LNCAP (cell line): ENCODE measurements around the gene PHF2.

Experiments used
- TF ChIP-seq, protein P1 (sequence below): fragments of 450-650 bp; IDR thresholded peaks from 2 replicates; pipeline ENCODE4 v1.5.1; 2017; ENCODE audit warnings: mild to moderate bottlenecking

The PHF2 gene

GRCh38 chr9:93659044-93659836 is 82.9 kb downstream of the PHF2 start:
- TF ChIP-seq, protein P1, sequence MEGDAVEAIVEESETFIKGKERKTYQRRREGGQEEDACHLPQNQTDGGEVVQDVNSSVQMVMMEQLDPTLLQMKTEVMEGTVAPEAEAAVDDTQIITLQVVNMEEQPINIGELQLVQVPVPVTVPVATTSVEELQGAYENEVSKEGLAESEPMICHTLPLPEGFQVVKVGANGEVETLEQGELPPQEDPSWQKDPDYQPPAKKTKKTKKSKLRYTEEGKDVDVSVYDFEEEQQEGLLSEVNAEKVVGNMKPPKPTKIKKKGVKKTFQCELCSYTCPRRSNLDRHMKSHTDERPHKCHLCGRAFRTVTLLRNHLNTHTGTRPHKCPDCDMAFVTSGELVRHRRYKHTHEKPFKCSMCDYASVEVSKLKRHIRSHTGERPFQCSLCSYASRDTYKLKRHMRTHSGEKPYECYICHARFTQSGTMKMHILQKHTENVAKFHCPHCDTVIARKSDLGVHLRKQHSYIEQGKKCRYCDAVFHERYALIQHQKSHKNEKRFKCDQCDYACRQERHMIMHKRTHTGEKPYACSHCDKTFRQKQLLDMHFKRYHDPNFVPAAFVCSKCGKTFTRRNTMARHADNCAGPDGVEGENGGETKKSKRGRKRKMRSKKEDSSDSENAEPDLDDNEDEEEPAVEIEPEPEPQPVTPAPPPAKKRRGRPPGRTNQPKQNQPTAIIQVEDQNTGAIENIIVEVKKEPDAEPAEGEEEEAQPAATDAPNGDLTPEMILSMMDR = no peak

- TF ChIP-seq, protein P1 = no peak
These were observed 83.4 kb downstream of the PHF2 start for GRCh38 chr9:93659837-93660177.

- TF ChIP-seq, protein P1 = no peak; the same call in 1 of the 2 replicates
These were observed 84.1 kb downstream of the PHF2 start for GRCh38 chr9:93660352-93661046.

GRCh38 chr9:93661591-93661990 is 85.2 kb downstream of the PHF2 start:
- TF ChIP-seq, protein P1 = no peak

DNA sequence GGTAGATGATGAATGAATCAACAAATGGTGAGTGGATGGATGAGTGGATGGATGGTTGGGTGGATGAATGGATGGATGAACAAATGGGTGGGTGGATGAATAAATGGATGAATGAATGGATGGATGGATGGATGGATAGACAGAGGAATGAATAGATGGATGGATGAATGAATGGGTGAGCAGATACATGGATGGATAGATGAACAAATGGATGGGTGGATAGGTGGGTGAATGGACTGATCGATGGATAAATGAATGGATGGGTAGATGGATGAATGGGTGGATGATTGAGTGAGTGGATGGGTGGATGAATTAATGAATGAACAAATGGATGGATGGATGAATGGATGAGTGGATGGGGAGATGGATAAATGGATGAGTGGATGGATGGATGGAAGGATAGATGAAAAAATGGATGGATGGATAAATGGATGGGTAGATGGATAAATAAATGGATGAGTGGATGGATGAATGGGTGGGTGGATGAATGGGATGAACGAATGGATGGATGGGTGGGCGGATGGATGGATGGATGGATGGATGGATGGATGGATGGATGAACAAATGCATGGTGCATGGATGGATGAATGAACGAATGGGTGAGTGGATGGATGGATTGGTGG is 85.7 kb downstream of the PHF2 start:
- TF ChIP-seq, protein P1 = no peak

DNA sequence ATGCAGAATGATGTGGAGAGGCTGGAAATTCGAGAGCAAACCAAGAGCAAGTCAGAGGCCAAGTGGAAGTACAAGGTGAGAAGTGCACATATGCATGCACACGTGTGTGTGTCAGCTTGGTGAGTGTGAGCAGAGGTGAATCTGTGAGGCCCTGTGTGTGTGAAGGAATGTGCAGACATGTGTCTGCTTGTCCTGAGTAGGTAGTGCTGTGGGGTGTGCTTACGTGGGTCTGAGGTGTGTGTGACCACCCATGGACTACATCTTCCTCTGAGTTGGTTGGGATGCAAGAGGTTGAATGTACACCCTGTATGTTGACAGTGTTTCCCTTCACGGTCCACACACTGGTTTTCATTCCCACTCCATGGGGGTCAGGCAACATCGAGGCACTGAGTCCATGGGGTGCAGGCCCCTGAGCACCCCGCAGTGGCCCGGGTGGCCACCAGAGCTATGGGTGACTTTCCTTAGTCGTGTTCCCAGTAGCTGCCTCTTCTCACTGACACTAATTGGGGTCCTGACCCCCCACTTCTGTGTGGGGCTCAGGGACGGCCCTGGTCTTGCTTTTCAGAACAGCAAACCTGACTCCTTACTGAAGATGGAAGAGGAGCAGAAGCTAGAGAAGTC is 86.7 kb downstream of the PHF2 start:
- TF ChIP-seq, protein P1 = no peak

- TF ChIP-seq, protein P1 = no peak
These were observed 87.6 kb downstream of the PHF2 start for GRCh38 chr9:93663877-93664548.
